ENCODE data around the gene RBM27.

DNA sequence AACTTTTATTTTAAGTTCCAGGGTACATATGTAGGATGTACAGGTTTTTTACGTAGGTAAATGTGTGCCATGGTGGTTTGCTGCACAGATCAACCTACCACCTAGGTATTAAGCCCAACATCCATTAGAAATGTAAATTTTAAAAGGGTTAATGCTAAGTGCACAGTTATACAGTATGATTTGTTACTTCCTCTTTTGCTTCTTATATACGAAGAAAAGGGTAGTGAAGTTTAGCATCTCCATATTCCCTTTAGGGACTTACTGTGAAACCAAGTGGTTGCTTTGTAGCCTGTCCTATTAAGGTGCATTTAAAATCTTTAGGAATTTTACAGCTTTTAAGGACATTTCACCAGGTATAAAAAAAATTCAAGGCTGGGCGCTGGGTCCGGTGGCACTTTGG, 46.4 kb downstream of the RBM27 start:
- TF ChIP-seq, protein P1, sequence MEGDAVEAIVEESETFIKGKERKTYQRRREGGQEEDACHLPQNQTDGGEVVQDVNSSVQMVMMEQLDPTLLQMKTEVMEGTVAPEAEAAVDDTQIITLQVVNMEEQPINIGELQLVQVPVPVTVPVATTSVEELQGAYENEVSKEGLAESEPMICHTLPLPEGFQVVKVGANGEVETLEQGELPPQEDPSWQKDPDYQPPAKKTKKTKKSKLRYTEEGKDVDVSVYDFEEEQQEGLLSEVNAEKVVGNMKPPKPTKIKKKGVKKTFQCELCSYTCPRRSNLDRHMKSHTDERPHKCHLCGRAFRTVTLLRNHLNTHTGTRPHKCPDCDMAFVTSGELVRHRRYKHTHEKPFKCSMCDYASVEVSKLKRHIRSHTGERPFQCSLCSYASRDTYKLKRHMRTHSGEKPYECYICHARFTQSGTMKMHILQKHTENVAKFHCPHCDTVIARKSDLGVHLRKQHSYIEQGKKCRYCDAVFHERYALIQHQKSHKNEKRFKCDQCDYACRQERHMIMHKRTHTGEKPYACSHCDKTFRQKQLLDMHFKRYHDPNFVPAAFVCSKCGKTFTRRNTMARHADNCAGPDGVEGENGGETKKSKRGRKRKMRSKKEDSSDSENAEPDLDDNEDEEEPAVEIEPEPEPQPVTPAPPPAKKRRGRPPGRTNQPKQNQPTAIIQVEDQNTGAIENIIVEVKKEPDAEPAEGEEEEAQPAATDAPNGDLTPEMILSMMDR (optimal IDR thresholded peaks at IDR 0.05 in 1 of 3, IDR thresholded peaks at IDR 0.05 in 1 of 3, conservative IDR thresholded peaks at IDR 0.05 in 1 of 3; ENCODE audit: extremely low read depth in 1 of 3, insufficient read depth in 2 of 3, low read length in 3 of 3) = no peak
- TF ChIP-seq EZH2 (IDR thresholded peaks at IDR 0.05; ENCODE audit: low read length) = no peak
